Chondrocyte (in vitro differentiated cells): ENCODE data around the gene SYTL3. TPM values are rescaled to one million over a fixed set of nuclear protein-coding genes. Genes with fewer than 3 reads are reported as not detected.
"Not testable (repeated sequence)": the region's sequence is repeated elsewhere in the genome, so short reads cannot be mapped to it uniquely, and the experiment has no call there.

Source experiments
- DNase-seq: peaks from one replicate; pipeline ENCODE4 v3.0.0; 2021; ENCODE audit warnings: mixed read lengths, low spot score
- H3K27ac Mint-ChIP-seq: one replicate; pipeline ENCODE4 v1.8.0; 2021; ENCODE audit warnings: mild to moderate bottlenecking, moderate library complexity, mixed read lengths; ENCODE audit not compliant: unreplicated experiment
- H3K27me3 Mint-ChIP-seq: 2 replicates; pipeline ENCODE4 v1.8.0; 2021; ENCODE audit warnings: low read depth, mixed read lengths
- H3K36me3 Mint-ChIP-seq: 2 replicates; pipeline ENCODE4 v1.8.0; 2021; ENCODE audit warnings: low read depth, mixed read lengths
- H3K4me1 Mint-ChIP-seq: 2 replicates; pipeline ENCODE4 v1.8.0; 2021; ENCODE audit warnings: low read depth, mild to moderate bottlenecking, mixed read lengths
- H3K4me3 Mint-ChIP-seq: one replicate; pipeline ENCODE4 v1.8.0; 2021; ENCODE audit warnings: mild to moderate bottlenecking, moderate library complexity, mixed read lengths; ENCODE audit not compliant: unreplicated experiment
- H3K9me3 Mint-ChIP-seq: 2 replicates; pipeline ENCODE4 v1.8.0; 2021; ENCODE audit warnings: low read depth, mixed read lengths
- long read RNA-seq: library from polyadenylated mRNA; stranded (forward); transcript quantifications from one replicate; pipeline ENCODE4 v2.0.0, GENCODE V29; 2021
- total RNA-seq: library from RNA; stranded (reverse); gene quantifications from 3 replicates; pipeline ENCODE4 v1.2.1, GENCODE V29; 2021
- TF ChIP-seq, protein P1 (sequence below): fragments of 200-600 bp; sonication (generic); IDR thresholded peaks from 2 replicates; pipeline ENCODE4 v1.5.0; 2021; ENCODE audit warnings: antibody characterized with exemption, mild to moderate bottlenecking, moderate library complexity

Gene SYTL3
- total RNA-seq = 0.58 to 1.6 TPM (median 1.4 TPM) in 3 replicates
- long read RNA-seq, partial matches to known transcripts = 1 of 2 reads
- long read RNA-seq, other reads (novel, unspliced or antisense) = 1 of 2 reads

GRCh38 chr6:158649289-158650143, at the start of gene SYTL3:
SYTL3 (plus strand) TSS chr6:158650054; CDS start chr6:158663269, 13,215 bp downstream.
- TF ChIP-seq, protein P1, sequence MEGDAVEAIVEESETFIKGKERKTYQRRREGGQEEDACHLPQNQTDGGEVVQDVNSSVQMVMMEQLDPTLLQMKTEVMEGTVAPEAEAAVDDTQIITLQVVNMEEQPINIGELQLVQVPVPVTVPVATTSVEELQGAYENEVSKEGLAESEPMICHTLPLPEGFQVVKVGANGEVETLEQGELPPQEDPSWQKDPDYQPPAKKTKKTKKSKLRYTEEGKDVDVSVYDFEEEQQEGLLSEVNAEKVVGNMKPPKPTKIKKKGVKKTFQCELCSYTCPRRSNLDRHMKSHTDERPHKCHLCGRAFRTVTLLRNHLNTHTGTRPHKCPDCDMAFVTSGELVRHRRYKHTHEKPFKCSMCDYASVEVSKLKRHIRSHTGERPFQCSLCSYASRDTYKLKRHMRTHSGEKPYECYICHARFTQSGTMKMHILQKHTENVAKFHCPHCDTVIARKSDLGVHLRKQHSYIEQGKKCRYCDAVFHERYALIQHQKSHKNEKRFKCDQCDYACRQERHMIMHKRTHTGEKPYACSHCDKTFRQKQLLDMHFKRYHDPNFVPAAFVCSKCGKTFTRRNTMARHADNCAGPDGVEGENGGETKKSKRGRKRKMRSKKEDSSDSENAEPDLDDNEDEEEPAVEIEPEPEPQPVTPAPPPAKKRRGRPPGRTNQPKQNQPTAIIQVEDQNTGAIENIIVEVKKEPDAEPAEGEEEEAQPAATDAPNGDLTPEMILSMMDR = no peak
- peaks cover 42% of the 10 kb centered on the region for H3K4me1 Mint-ChIP-seq
- no peaks in the 10 kb centered on the region for H3K36me3 Mint-ChIP-seq
- no peaks in the 10 kb centered on the region for H3K27me3 Mint-ChIP-seq
- no peaks in the 10 kb centered on the region for H3K9me3 Mint-ChIP-seq
- DNase-seq = no peak
- H3K27ac Mint-ChIP-seq = peak within 1 kb of the TSS; percentile 96
- H3K4me3 Mint-ChIP-seq = no peak within 1 kb of the TSS

DNA sequence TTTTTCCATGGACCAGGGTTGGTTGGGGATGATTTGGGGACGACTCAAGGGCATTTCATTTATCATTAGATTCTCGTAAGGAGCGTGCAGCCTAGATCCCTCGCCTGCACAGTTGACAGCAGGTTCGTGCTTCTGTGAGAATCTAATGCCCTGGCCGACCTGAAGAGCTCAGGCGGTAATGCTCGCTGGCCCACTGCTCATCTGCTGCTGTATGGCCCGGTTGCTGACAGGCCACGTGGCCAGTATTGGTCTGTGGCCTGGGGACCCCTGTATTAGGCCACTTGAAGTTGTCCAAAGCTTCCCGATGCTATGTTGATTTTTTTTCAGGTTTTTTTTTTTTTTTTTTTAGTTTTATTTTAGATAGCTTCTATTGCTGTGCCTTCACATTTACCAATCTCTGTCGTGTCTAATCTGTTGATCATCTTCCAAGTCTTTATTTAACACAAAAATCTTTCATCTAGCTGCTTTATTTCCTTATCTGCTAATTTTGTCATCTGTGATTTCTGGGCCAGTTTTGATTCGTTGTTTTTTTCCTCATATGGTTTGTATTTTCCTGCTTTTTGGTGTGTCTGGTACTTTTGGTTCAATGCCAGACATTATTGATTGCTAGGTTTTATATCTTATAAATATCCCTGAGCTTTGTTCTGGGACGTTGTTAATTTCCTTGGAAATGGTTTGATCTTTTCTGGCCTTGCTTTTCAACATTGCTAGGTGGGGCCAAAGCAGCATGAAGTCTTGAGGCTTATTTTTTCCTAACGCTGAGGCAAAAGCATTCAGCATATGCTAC, 46.4 kb upstream of the SYTL3 start:
- H3K27ac Mint-ChIP-seq = no peak overlapping the region
- TF ChIP-seq, protein P1 = no peak
- H3K27me3 Mint-ChIP-seq = no peaks in the 10 kb centered on the region
- no peaks in the 10 kb centered on the region for H3K9me3 Mint-ChIP-seq
- H3K36me3 Mint-ChIP-seq = peaks cover 12% of the 10 kb centered on the region
- no peak for DNase-seq
- no peak overlapping the region for H3K4me3 Mint-ChIP-seq
- no peaks in the 10 kb centered on the region for H3K4me1 Mint-ChIP-seq

GRCh38 chr6:158604048-158604406, 45.8 kb upstream of the SYTL3 start:
- TF ChIP-seq, protein P1 = no peak
- Mint-ChIP-seq H3K9me3 (no peaks in the 10 kb centered on the region), H3K36me3 (peaks cover 10% of the 10 kb centered on the region), H3K27ac (no peak overlapping the region), H3K4me3 (no peak overlapping the region), H3K4me1 (no peaks in the 10 kb centered on the region), H3K27me3 (no peaks in the 10 kb centered on the region)
- no peak for DNase-seq

DNA sequence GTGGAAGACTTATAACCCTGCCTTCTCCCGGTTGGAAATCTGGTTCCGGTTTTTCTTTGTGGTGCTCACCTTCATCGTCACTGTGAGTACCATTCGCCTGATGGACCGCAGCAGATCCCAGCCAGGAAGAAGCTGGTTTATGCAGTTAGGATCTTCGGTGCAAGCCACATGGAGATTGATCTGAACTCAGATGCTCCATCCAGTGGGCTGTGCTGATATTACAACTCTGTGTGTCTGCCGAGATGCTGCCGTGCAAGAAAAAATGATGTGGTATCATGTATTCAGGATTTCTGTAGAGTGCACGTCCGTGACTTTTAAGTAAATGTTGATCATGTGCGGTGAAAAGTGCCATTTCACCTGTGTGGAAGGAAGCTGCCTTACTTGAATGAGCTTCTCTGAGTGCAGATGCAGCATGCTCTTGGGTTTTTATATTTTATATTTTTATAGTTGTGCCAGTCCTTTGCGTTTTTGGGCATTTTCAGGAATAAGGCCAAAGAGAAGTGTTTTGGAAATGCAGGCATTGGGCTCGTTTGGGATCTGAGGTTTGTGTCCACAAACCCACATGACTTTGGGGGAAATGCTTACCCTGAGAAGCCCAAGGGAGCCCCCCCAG, 44.5 kb upstream of the SYTL3 start:
- Mint-ChIP-seq H3K36me3 (peaks cover 12% of the 10 kb centered on the region), H3K4me3 (no peak overlapping the region), H3K9me3 (no peaks in the 10 kb centered on the region), H3K27me3 (no peaks in the 10 kb centered on the region), H3K4me1 (no peaks in the 10 kb centered on the region), H3K27ac (no peak overlapping the region)
- TF ChIP-seq, protein P1 = peak; percentile 87
- DNase-seq = no peak

GRCh38 chr6:158606011-158606410, 43.8 kb upstream of the SYTL3 start:
- peaks cover 15% of the 10 kb centered on the region for H3K36me3 Mint-ChIP-seq
- H3K4me3 Mint-ChIP-seq, H3K4me1 Mint-ChIP-seq, H3K27ac Mint-ChIP-seq, H3K9me3 Mint-ChIP-seq, H3K27me3 Mint-ChIP-seq, DNase-seq: not testable (repeated sequence)
